ENCODE measurements around the gene ROBO3.

ROBO3 gene

DNA sequence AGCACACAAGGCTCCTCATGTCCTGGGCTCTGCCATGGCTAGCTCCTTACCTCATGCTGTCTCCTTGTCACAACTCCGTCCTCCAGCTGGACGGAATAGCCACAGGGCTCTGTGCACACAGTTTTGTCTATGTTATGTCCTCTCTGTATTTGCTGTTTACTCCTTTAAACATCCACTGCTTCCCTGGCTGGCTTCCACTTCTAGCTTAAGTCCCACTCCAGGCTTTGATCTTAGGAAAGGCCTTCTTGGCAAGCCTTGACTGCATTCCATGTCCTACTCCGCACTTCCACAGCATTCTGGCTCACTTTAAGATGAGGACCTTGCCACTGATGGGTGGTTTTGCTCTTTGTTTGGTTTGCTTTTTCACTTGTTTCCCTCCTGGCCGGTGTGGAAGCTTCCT, 22.9 kb upstream of the ROBO3 start:
- DNase-seq (ENCODE audit: low spot score), result no peak

DNA sequence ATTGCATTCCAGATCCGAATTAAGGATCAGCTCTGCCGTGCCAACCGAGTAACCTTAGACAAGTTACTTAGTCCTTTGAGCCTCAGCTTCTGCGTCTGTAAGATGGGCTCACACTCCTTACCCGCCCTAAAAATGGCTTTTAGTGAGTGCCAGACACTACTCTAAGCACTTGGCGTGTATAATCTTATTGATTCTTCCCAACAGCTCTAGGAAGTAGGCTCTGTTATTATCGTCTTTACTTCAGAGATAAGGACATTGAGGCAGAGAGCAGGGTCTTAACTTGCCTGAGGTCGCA, 21.7 kb upstream of the ROBO3 start:
- no peak for DNase-seq (ENCODE audit: low spot score)

DNA sequence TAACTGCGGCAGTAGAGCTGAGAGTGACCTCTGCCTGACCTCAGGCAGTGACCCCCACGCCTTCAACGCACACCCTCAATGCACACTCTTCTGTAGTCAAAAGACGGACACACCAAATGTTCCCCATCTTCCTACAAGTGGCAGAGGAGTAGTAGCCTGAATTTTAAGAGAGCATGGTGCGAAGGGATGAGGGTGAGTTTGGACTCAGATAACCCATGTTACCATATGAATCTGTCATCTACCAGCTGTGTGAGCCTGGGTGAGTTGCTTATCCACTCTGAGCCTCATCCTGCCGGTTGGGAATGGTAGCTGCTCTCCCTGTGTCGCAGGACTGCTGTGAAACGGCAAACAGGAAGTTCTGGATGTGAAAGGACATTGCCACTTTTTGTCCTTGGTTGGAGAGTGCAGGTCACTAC, 20.6 kb upstream of the ROBO3 start:
- no peak for DNase-seq (ENCODE audit: low spot score)

DNA sequence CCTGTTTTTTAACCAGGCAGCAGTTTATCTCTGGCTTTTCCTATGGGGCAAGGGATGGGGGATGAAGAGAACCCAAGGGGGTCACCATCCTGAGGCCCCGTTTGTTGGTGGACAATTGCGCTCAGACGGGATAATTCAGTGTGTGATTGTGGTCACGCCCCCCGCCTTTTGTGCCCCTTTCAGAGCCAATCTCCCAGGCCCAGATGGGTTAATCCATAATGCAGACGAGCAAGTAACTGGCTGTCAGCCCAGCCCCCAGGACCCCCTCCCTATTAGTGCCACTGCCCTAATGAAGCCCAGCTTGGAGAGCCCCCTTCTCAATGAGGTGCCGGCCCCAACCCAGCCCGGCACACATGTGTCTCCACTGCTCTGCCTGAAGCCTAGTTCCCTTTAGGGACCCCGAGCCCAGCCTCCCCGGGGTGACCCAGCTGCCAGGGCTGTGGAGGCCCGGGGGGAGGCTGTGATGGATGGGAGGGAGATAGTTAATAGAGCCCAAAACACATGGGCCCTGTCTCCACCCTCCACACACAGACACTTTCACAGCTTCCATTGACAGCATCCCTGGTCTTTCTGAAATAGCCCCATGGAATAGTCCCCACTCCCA, 19.1 kb upstream of the ROBO3 start:
- no peak for DNase-seq (ENCODE audit: low spot score)

DNA sequence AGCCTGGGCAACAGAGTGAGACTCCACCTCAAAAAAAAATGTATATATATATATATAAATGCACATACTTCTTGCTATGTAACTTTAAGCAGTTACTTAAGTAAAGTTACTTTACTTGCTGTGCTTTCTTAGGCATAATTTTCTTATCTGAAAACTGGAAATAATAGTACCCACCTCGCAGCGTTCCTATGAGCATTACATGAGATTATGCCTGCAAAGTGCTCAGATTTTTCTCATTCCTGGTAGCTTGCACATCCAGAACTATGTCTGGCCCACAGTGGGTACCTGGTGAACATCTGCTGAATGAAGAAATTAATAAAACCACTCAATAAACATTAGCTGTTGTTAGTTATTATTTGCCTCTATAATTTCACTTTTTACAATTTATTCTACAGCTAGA, 6.1 kb upstream of the ROBO3 start:
- DNase-seq (ENCODE audit: low spot score), result no peak

DNA sequence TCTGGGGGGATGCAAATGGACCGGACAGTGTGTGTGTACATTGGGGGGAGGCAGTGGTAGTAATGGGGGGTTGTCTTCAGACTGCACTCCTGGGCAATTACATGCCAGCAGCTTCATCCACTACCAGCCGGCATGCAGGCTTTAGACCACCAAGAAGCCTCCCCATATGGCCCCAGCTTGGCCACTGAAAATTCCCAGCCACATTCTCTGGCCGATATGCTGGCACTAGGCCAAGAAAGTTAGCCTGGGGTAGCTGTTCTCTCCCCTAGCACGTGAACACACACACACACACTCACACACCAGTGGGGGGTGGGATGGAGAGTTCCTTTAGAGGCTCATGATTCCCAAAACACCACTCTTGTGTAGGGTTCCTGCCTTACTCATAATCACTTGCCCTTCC, 3.6 kb upstream of the ROBO3 start:
- no peak for DNase-seq (ENCODE audit: low spot score)

DNA sequence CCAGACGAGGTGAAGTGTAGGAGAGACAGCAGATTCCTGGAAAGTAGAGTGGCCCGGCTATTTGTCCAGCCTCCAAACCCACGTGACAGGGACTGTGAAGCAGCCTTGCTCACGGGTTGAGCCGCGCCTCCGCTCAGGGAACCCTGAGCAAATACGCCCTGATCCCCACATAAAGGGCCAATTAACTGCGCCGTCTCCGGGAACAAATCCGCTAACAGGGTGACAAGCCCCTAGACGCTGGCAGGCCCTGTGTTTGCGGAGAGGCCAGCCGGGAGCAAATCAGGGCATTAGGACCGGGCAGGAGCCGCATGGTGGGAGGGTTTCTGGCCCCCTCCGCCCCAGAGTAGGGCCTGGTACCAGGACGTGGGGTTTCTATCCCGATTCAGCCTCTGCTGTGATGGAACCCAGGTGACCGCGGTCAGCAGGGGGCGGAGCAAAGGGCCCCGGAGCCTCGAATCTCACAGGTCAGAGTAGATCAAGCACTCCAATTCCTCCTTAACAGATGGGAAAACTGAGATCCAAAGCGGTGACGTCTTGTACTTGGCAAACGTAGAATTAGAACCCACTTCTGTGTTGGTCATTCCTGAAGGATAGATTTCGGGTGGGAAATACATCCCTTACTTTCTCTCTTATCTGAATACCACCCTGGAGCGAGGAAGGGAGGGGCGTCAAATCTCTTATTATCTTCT, 2.0 kb upstream of the ROBO3 start:
- peak; percentile 31 for DNase-seq (ENCODE audit: low spot score)

DNA sequence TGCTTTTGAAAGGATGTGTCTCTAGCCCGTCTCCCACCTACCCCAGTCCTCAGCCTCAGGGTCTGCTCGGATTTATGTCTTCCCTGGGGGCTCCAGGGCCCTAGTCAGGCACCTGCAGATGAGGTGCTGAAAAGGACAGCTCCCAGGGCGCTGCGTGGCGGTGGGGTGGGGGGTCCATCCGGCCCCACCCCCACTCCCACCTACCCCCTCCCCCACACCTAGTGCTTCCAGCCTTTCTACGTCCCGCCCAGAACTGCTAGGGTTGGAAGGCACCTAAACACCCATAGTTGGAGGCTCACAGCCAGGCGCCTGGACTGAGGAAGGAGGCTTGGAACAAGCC, 1.4 kb upstream of the ROBO3 start:
- no peak for DNase-seq (ENCODE audit: low spot score)

DNA sequence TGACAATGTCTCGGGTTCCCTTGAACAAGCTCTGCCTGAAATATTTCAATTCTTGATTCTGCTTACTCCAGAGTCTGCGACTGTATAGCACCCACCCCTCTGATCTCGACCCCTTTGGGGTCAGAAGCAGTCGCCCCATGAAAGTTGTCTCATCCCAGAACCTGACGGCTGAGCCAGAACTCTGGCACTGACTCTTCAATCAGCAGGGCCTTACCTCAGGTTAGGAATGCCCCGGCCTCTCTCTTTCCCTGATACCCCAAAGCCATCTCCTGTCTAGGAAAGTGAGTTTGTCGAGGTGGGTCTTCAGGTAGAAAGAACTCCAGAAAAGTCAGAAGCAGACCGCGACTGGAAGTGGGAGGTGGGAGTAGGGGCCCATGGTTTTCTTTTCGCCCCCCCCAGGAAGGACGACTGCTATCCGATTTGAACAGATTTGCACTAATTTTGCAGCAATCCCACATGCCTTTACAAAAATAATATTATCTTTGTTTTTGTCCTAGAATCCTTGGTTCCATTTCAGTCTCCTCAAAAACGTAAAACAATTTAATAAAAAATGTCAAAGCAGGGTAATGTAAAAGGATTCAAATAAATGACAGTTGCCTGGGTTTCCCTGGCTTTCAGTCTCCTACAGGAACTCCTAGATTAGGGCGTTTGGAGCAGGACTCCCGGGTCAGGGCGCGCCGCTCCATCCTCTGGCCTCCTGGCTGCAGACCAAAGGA, 898 bp upstream of the ROBO3 start:
- no peak for DNase-seq (ENCODE audit: low spot score)

DNA sequence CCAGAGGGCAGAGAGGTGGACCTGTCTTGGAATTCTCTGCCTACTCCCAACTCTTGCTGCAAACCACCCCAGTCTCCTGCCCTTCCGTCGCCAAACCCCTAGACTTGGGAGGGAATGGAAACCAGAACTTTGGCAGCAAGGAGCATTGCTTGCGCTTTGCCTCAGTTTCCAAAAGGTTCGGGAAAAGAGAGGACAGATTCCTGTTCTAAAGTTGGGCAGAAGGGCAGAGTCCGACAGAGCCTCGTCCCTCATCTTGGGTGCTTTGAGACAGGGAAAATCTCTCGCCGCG, 396 bp upstream of the ROBO3 start:
- no peak for DNase-seq (ENCODE audit: low spot score)

DNA sequence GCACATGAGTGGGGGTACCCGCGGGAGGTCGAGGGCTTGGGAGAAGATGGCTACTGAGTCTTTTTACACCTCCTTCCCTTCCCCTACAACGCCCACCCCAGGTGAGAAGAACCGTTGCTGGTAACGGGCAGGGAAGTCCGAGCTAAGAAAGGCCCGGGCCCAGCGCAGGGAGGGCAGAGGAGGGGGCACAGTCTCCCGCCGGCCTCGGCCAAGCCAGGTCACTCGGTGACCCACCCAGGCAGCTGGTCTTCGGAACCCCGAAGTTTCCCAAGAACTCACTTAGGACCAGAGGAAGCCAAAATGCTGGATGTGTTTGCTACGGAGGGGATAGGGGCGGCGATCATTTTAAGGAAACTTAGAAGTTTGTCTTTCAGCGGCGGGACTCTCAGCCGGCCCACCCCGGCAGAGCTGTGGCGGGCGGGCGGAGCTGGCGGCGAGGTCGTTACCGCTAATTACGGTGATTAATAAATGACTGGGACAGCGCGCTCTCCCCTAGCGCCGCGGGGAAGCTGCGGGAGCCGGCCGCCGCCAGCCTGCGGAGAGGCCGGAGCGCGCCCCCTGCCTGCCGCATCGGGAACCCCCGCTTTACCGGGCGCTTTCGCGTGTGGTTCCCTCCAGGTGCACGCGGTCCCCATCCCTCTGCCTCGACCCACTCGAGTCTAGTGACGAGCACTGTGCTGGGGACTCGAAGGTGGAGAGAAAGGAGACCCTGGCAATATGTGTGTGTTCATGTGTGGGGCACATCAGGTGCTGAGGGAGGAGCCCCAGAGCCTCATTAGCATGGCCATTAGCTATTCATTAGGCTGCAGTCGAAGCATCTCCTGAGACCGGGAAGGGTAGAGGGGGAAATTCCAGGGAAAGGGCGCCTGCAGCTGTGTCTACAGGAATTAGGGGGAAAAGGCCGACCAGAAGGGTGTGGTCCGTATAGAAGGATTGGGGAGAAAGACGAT, 945 bp downstream of the ROBO3 start:
- DNase-seq (ENCODE audit: low spot score), result peak; percentile 39

DNA sequence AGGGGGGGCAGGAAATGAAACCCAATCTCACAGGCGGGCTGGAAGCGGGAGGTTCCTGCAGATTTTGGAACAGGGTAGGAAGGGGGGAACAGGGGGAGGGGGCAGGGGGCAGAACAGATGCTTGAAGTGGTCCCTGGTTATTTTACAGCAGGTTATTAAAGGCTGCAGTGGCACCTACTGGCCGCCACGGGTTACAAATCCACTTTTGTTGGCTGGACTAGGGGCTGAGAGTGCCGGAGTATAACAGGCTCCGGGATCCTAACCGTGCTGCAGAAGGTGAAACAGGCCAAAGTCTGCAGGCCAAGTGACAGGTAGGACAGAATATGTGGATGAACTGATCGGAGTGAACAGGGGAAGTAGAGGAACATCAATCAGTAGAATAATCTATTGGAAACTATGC, 2.5 kb downstream of the ROBO3 start:
- DNase-seq (ENCODE audit: low spot score), result peak; percentile 37

DNA sequence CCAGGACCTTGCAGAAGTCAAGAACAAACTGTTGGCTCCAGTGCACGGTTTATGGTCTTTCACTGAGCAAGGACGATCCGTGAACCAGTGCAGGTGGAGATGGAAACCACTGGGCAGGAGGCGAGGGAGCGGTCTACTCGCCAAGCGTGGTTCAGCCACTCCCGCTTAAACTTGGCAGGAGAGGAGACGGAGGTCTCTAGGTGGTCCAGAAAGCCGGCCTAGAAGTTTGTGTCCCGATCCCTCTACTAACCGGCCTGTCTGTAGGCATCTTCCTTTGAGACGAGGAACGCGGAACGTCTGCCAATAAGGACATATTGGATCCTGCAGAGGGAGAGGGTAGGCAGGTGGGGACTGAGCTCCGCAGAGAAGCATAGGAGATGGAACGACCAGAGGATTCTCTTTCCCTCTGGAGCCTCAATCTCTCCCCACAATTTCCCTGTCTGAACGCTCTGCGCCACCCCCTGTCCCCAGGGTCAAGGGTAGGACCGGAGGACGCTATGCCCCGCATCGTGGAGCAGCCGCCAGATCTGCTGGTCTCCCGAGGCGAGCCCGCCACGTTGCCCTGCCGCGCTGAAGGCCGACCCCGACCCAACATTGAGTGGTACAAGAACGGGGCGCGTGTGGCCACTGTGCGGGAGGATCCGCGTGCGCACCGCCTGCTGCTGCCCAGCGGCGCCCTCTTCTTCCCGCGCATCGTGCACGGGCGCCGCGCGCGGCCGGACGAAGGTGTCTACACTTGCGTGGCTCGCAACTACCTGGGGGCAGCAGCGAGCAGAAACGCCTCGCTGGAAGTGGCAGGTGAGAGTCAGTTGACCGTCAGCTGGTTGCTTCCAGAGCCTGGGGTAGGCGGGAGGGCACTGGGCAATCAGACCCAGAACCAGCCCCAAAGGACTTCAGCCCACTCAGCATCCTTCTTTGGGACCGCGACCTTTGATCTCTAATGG, 3.4 kb downstream of the ROBO3 start:
- DNase-seq (ENCODE audit: low spot score), result no peak

DNA sequence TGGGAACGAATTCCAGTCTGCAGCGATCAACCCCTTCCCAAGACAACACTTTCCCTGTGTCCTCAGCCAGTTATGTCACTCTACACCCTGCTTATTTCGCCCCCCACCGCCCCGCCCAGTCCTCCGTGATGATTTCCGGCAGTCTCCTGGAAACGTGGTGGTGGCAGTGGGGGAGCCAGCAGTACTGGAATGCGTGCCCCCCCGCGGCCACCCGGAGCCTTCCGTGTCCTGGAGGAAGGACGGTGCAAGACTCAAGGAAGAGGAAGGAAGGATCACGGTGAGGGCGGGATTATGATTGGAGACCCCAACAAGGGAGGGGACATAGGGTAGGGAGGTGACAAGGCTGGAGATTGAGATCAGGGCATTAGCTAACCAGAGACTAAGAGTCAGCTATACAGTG, 4.1 kb downstream of the ROBO3 start:
- DNase-seq (ENCODE audit: low spot score), result no peak

DNA sequence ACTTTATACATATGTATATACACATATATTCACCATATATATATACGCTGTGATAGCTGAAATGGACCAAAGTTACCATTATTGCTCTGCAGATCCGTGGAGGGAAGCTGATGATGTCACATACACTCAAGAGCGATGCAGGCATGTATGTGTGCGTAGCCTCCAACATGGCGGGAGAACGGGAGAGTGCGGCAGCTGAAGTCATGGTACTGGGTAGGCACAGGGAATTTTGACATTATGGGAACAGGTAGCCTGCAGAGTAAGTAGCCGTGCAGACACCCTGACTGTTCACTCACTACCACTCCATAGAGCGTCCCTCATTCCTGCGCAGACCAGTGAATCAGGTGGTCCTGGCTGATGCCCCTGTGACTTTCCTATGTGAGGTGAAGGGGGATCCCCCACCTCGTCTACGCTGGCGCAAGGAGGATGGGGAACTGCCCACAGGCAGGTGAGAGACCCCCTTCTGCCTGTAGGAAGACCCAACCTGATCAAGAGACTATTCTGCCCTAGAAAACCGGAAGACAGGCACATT, 4.7 kb downstream of the ROBO3 start:
- no peak for DNase-seq (ENCODE audit: low spot score)

DNA sequence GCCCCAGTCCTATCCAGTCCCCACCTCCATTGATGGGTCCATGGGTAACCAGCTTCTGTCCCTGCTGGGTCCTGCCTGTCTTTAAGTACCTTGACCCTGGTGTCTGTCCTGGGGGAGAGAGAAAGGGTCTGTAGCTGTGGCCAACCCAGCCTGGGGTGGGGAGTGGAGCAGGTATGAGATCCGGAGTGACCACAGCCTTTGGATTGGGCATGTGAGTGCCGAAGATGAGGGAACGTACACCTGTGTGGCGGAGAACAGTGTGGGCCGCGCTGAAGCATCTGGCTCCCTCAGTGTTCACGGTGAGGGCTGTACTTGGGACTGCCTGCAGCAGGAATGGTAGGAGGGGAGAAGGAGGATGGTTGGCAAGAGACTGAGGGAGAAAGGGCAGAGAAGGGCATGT, 5.2 kb downstream of the ROBO3 start:
- no peak for DNase-seq (ENCODE audit: low spot score)

DNA sequence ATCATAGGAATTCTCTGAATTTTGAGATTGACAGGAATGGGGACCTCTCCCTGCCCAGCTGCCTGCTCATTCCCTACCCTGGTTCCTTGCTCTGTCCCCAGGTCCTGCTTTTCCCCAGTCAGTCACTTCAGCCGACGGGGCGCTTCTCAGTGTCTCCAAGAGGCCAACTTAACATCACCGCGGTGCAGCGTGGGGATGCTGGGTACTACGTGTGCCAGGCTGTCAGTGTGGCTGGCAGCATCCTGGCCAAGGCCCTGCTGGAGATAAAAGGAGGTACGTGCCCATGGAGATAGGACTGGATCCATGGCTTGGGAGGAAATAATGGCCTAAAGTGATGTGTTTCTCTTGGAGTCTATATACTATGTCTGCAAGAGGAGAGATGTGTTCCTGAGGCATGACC, 7.0 kb downstream of the ROBO3 start:
- DNase-seq (ENCODE audit: low spot score), result no peak

DNA sequence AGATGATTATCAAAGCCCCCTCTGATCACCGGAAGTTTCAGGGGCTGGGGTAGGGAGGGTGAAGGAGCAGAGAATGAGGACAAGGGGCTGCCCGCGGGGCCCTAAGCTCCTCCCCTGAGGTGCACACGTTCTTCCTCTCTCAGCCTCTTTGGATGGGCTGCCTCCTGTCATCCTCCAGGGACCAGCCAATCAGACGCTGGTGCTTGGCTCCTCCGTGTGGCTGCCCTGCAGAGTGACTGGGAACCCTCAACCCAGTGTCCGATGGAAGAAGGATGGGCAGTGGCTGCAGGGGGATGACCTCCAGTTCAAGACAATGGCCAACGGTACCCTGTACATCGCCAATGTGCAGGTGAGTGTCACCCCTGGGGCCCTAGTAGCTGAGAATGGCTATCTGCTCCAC, 7.5 kb downstream of the ROBO3 start:
- DNase-seq (ENCODE audit: low spot score), result no peak

DNA sequence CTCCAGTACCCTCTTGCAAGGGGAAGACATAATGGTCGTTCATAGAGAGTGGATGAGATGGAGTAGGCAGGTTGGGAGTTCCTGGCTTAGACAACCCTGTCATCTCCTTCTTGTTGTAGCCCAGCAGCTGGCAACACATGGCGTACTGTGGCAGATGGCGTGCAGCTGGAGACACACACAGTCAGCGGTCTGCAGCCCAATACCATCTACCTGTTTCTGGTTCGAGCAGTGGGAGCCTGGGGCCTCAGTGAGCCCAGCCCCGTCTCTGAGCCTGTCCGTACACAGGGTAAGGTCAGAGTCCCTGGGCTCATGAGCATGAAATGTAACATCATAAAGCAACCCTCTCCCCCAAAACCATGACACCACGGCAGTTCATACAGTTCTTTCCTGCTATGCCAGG, 8.7 kb downstream of the ROBO3 start:
- DNase-seq (ENCODE audit: low spot score), result no peak

DNA sequence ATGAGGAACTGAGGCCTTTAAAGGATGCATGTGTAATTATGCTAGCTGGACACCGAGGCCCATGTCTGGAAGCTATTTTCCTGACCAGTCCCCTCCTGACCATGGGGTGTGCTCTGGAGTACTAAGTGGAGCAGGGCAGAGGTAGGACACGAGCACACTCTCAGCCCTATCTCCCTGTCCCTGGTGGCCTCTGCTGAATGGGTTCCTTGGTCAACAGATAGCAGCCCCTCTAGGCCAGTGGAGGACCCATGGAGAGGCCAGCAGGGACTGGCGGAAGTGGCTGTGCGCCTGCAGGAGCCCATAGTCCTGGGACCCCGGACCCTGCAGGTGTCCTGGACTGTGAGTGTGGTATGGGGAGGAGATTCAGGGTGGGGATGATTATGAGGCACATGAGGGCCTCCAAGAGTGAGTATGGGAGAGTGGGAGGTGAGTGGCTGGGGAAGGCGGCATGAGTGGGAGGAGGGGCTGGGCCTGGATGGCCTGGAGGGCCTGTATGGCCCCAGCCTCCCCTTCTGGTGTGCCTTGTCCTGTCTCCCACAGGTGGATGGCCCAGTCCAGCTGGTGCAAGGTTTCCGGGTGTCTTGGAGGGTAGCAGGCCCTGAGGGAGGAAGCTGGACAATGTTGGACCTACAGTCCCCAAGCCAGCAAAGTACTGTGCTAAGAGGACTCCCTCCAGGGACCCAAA, 9.5 kb downstream of the ROBO3 start:
- no peak for DNase-seq (ENCODE audit: low spot score)

DNA sequence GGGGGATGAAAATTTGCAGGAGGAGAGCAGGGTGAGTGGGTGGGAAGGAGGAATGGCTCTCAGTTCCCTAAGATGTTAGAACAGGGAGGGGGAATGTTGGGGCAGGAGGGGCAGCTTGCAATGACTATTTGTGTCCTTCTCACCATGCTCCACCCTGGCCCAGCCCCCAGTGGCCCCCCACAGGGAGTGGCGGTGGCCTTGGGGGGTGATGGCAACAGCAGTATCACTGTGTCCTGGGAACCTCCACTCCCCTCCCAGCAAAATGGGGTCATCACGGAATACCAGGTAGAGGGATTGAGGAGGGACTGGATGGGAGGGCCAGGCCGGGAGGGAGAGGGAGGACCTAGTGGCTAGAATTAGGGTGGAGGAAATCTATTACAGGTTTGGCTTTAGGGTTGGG, 10.2 kb downstream of the ROBO3 start:
- DNase-seq (ENCODE audit: low spot score), result no peak
